C4-2B (cell line): ENCODE results near the gene RBBP8NL.

Source experiments
- ZFX ChIP-seq: fragments of 450-650 bp; IDR thresholded peaks from 2 replicates; pipeline ENCODE4 v1.6.1; 2017
- TF ChIP-seq, protein P1 (sequence below): fragments of 450-650 bp; conservative IDR thresholded peaks from 2 replicates; pipeline ENCODE4 v1.5.1; 2017; ENCODE audit warnings: mild to moderate bottlenecking

GRCh38 chr20:62368392-62368975, 58.9 kb downstream of the RBBP8NL start:
- TF ChIP-seq, protein P1, sequence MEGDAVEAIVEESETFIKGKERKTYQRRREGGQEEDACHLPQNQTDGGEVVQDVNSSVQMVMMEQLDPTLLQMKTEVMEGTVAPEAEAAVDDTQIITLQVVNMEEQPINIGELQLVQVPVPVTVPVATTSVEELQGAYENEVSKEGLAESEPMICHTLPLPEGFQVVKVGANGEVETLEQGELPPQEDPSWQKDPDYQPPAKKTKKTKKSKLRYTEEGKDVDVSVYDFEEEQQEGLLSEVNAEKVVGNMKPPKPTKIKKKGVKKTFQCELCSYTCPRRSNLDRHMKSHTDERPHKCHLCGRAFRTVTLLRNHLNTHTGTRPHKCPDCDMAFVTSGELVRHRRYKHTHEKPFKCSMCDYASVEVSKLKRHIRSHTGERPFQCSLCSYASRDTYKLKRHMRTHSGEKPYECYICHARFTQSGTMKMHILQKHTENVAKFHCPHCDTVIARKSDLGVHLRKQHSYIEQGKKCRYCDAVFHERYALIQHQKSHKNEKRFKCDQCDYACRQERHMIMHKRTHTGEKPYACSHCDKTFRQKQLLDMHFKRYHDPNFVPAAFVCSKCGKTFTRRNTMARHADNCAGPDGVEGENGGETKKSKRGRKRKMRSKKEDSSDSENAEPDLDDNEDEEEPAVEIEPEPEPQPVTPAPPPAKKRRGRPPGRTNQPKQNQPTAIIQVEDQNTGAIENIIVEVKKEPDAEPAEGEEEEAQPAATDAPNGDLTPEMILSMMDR: no peak
- TF ChIP-seq ZFX: no peak
